Spinal cord (tissue), 10 donors: Measurements from ENCODE around the gene FAM3B. TPM values are rescaled to one million over a fixed set of nuclear protein-coding genes. Genes with fewer than 3 reads are reported as not detected.

Source experiments
- DNase-seq, 6 donors: peaks; one replicate each; pipeline versions ENCODE4 v3.0.0 to v3.0.0-alpha.2; 2013 to 2015; ENCODE audit warnings: low spot score in 6 of 6, low read depth in 4 of 6
- H3K27ac ChIP-seq: one replicate; pipeline ENCODE4 v1.5.1; 2013; ENCODE audit warnings: low read depth, low read length, control low read depth
- H3K27me3 ChIP-seq: one replicate; pipeline ENCODE4 v1.6.1; 2013; ENCODE audit warnings: low read length; ENCODE audit not compliant: control insufficient read depth, insufficient read depth
- H3K36me3 ChIP-seq: one replicate; pipeline ENCODE4 v1.6.1; 2013; ENCODE audit warnings: low read length; ENCODE audit not compliant: control insufficient read depth, insufficient read depth
- H3K4me1 ChIP-seq: one replicate; pipeline ENCODE4 v1.6.1; 2013; ENCODE audit warnings: low read length; ENCODE audit not compliant: control insufficient read depth, insufficient read depth
- H3K4me3 ChIP-seq: one replicate; pipeline ENCODE4 v1.5.1; 2013; ENCODE audit warnings: low read depth, low read length, control low read depth
- H3K9me3 ChIP-seq: one replicate; pipeline ENCODE4 v1.6.1; 2013; ENCODE audit warnings: low read length; ENCODE audit not compliant: control insufficient read depth, insufficient read depth
- WGBS: methylation state at CpG from one replicate; pipeline ENCODE4 v1.1.5; 2013; ENCODE audit warnings: missing lambda C conversion rate; ENCODE audit not compliant: insufficient coverage; 5-methylcytosine and 5-hydroxymethylcytosine counted together
- polyA plus RNA-seq, 2 donors: library from polyadenylated mRNA; unstranded; fragments of 120-200 nt; gene quantifications; one replicate each; pipeline ENCODE4 v1.2.1, GENCODE V29; 2013; ENCODE audit not compliant: insufficient read length in 2 of 2
- total RNA-seq, 2 donors: library from RNA; depleted of rRNA in 1 of 2; stranded (reverse); fragments of 120-200 nt in 1 of 2; fragments of >200 nt in 1 of 2; gene quantifications; one replicate each; pipeline versions ENCODE4 v1.2.3 to v1.2.4, GENCODE V29; 2013 to 2014
- donor health status: healthy.

FAM3B gene
- total and polyA plus RNA-seq, 4 donors = 0.24 to 1.7 (median 0.62) TPM

- no peaks in the 10 kb centered on the region for H3K27me3 ChIP-seq
- no peaks in the 10 kb centered on the region for H3K4me1 ChIP-seq
- H3K4me3 ChIP-seq = no peak overlapping the region
- H3K9me3 ChIP-seq = no peaks in the 10 kb centered on the region
- DNase-seq = no peak
- 89% methylated on average over 10 of the region's 10 CpGs for WGBS
- no peak overlapping the region for H3K27ac ChIP-seq
- no peaks in the 10 kb centered on the region for H3K36me3 ChIP-seq
Observed at GRCh38 chr21:41403966-41404365, 87.4 kb downstream of the FAM3B start.

- no peaks in the 10 kb centered on the region for H3K27me3 ChIP-seq
Observed at GRCh38 chr21:41405321-41405720, 88.7 kb downstream of the FAM3B start.

GRCh38 chr21:41406340-41406739, 89.7 kb downstream of the FAM3B start:
- H3K36me3 ChIP-seq = no peaks in the 10 kb centered on the region
- H3K9me3 ChIP-seq = no peaks in the 10 kb centered on the region
- 100% methylated on average over 2 of the region's 6 CpGs for WGBS
- DNase-seq = no peak
- no peaks in the 10 kb centered on the region for H3K4me1 ChIP-seq
- no peak overlapping the region for H3K27ac ChIP-seq
- H3K4me3 ChIP-seq = no peak overlapping the region
- H3K27me3 ChIP-seq = no peaks in the 10 kb centered on the region

More at GRCh38 chr21:41405321-41405720, 88.7 kb downstream of the FAM3B start:
- Histone ChIP-seq H3K9me3 (no peaks in the 10 kb centered on the region), H3K27ac (no peak overlapping the region), H3K36me3 (no peaks in the 10 kb centered on the region), H3K4me3 (no peak overlapping the region), H3K4me1 (no peaks in the 10 kb centered on the region)
- WGBS = 90% methylated on average over 3 of the region's 4 CpGs
- no peak for DNase-seq

Other genes with a start within 250 kb of the FAM3B start
- gene BACE2, start 148.6 kb upstream of the FAM3B start, total RNA-seq = 10 to 100 TPM; 33.5 to 36.0 TPM
- gene BACE2, start 148.6 kb upstream of the FAM3B start, polyA plus RNA-seq = 10 to 100 TPM in 1 of 2 donors, 1 to 10 TPM in 1; 9.2 to 22.9 TPM
- 1 to 10 TPM; 1.1 to 3.2 TPM for gene MX2, start 45.2 kb downstream of the FAM3B start, total RNA-seq
- 1 to 10 TPM in 1 of 2 donors, under 1 TPM in 1; 0.90 to 1.3 TPM for gene MX2, start 45.2 kb downstream of the FAM3B start, polyA plus RNA-seq
- 10 to 100 TPM; 33.3 to 37.4 TPM for gene MX1, start 109.4 kb downstream of the FAM3B start, total RNA-seq
- 10 to 100 TPM; 16.0 to 17.8 TPM for gene MX1, start 109.4 kb downstream of the FAM3B start, polyA plus RNA-seq
- under 1 TPM; 0.88 to 0.89 TPM for gene TMPRSS2, start 191.4 kb downstream of the FAM3B start, total RNA-seq
- under 1 TPM; 0.41 to 0.47 TPM for gene TMPRSS2, start 191.4 kb downstream of the FAM3B start, polyA plus RNA-seq